ENCODE data around the gene ZNF362.

GRCh38 chr1:33298623-33299277, 42.5 kb downstream of the ZNF362 start:
- TF ChIP-seq YY1 (IDR thresholded peaks at IDR 0.05; ENCODE audit: insufficient read depth, insufficient read length) (no peak), ZNF274 (IDR thresholded peaks at IDR 0.05; ENCODE audit: low read depth, low read length) (no peak), SUZ12 (IDR thresholded peaks at IDR 0.05; ENCODE audit: extremely low read depth, insufficient read depth, insufficient read length) (no peak)

Data from NT2/D1 (cell line).